ENCODE measurements around the gene UNC5C. TPM values are rescaled to one million over a fixed set of nuclear protein-coding genes. Genes with fewer than 3 reads are reported as not detected.

Gene UNC5C
- total RNA-seq, 1 experiment from 2014 or later = not detected

- intact Hi-C loops (cut with micrococcal nuclease) = no loop called here
- TF ChIP-seq, protein P1, sequence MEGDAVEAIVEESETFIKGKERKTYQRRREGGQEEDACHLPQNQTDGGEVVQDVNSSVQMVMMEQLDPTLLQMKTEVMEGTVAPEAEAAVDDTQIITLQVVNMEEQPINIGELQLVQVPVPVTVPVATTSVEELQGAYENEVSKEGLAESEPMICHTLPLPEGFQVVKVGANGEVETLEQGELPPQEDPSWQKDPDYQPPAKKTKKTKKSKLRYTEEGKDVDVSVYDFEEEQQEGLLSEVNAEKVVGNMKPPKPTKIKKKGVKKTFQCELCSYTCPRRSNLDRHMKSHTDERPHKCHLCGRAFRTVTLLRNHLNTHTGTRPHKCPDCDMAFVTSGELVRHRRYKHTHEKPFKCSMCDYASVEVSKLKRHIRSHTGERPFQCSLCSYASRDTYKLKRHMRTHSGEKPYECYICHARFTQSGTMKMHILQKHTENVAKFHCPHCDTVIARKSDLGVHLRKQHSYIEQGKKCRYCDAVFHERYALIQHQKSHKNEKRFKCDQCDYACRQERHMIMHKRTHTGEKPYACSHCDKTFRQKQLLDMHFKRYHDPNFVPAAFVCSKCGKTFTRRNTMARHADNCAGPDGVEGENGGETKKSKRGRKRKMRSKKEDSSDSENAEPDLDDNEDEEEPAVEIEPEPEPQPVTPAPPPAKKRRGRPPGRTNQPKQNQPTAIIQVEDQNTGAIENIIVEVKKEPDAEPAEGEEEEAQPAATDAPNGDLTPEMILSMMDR (IDR thresholded peaks at IDR 0.05; ENCODE audit: unreplicated experiment) = no peak
- no peaks in the 10 kb centered on the region for H3K9me3 Mint-ChIP-seq (ENCODE audit: unreplicated experiment)
- no peaks in the 10 kb centered on the region for H3K27me3 Mint-ChIP-seq (ENCODE audit: insufficient read depth, unreplicated experiment)
- no peak overlapping the region for H3K4me3 Mint-ChIP-seq (ENCODE audit: unreplicated experiment)
- no peak for DNase-seq (ENCODE audit: unreplicated experiment)
- ChIA-PET POLR2A (no interaction called here), CTCF (no interaction called here)
- no peaks in the 10 kb centered on the region for H3K36me3 Mint-ChIP-seq (ENCODE audit: insufficient read depth, unreplicated experiment)
- H3K4me1 Mint-ChIP-seq (ENCODE audit: insufficient read depth, unreplicated experiment) = no peaks in the 10 kb centered on the region
- BruUV-seq (replicated peaks) = no TSS peak
- H3K27ac Mint-ChIP-seq (ENCODE audit: low read depth, unreplicated experiment) = no peak overlapping the region
Observed at GRCh38 chr4:95398217-95398616, 150.6 kb downstream of the UNC5C start.

- TF ChIP-seq, protein P1 (IDR thresholded peaks at IDR 0.05; ENCODE audit: unreplicated experiment) = no peak
- POLR2A ChIA-PET = no interaction called here
- no peak overlapping the region for H3K27ac Mint-ChIP-seq (ENCODE audit: low read depth, unreplicated experiment)
Observed at GRCh38 chr4:95394752-95395306, 153.9 kb downstream of the UNC5C start.

DNA sequence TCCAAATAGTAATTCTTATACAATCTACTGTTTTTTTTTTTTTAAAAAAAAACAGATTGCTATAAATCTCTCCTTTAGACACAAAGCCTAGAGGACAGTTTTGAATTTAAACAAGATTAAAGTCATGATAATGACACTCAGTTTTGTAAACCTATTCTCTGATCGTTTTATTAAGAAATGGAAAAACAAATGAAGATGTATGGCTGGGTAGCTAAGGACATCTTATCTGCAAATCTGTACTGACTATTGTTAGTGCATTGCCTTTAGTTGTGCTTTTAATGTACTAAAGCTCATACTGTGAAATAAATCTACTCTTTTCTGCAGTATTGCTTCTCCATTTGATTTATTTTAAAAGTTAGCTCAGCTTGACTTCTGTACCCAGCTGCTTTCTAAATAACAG is 155.0 kb downstream of the UNC5C start:
- Mint-ChIP-seq H3K36me3 (ENCODE audit: insufficient read depth, unreplicated experiment) (no peaks in the 10 kb centered on the region), H3K4me3 (ENCODE audit: unreplicated experiment) (no peak overlapping the region)
- intact Hi-C loops (cut with micrococcal nuclease) = no loop called here

More at GRCh38 chr4:95394752-95395306, 153.9 kb downstream of the UNC5C start:
- DNase-seq (ENCODE audit: unreplicated experiment) = no peak
- no TSS peak for BruUV-seq (replicated peaks)
- intact Hi-C loops (cut with micrococcal nuclease) = no loop called here
- CTCF ChIA-PET = interaction anchor here (0.5 kb wide), 1 partner anchor 92 kb away, joined by 3 read pairs; no protein-coding TSS in a partner anchor
- H3K4me1 Mint-ChIP-seq (ENCODE audit: insufficient read depth, unreplicated experiment) = no peaks in the 10 kb centered on the region
- no peaks in the 10 kb centered on the region for H3K9me3 Mint-ChIP-seq (ENCODE audit: unreplicated experiment)
- H3K27me3 Mint-ChIP-seq (ENCODE audit: insufficient read depth, unreplicated experiment) = no peaks in the 10 kb centered on the region
- no peaks in the 10 kb centered on the region for H3K36me3 Mint-ChIP-seq (ENCODE audit: insufficient read depth, unreplicated experiment)
- no peak overlapping the region for H3K4me3 Mint-ChIP-seq (ENCODE audit: unreplicated experiment)

DNA sequence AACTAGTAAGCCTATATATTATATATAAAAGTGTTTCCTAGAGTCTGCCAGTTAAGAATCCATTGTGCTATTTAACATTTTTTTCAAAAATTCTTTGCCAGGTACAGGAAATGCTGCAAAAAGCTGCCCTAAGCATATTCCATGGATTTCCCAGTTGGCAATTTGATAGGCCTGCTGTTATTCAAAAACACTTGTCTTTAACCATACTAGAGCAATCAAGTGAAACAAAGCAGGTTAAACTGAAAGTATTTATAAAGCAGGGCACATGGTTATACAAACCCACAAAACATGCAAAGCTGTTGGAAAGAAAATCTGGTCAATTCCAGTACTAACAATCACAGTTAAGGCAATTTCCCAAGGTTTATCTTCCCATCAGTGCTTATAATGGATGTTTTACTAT is 159.9 kb downstream of the UNC5C start:
- ChIA-PET CTCF (no interaction called here), POLR2A (no interaction called here)
- TF ChIP-seq, protein P1 (IDR thresholded peaks at IDR 0.05; ENCODE audit: unreplicated experiment) = no peak
- intact Hi-C loops (cut with micrococcal nuclease) = no loop called here
- H3K4me3 Mint-ChIP-seq (ENCODE audit: unreplicated experiment) = no peak overlapping the region
- DNase-seq (ENCODE audit: unreplicated experiment) = no peak
- H3K36me3 Mint-ChIP-seq (ENCODE audit: insufficient read depth, unreplicated experiment) = no peaks in the 10 kb centered on the region
- H3K27me3 Mint-ChIP-seq (ENCODE audit: insufficient read depth, unreplicated experiment) = no peaks in the 10 kb centered on the region
- H3K9me3 Mint-ChIP-seq (ENCODE audit: unreplicated experiment) = no peaks in the 10 kb centered on the region
- H3K4me1 Mint-ChIP-seq (ENCODE audit: insufficient read depth, unreplicated experiment) = no peaks in the 10 kb centered on the region
- no peak overlapping the region for H3K27ac Mint-ChIP-seq (ENCODE audit: low read depth, unreplicated experiment)
- no TSS peak for BruUV-seq (replicated peaks)

More for the DNA sequence above, 155.0 kb downstream of the UNC5C start:
- TF ChIP-seq, protein P1 (IDR thresholded peaks at IDR 0.05; ENCODE audit: unreplicated experiment) = no peak
- DNase-seq (ENCODE audit: unreplicated experiment) = no peak
- ChIA-PET CTCF (interaction anchor here (0.6 kb wide), 1 partner anchor 767 kb away, joined by 5 read pairs; no protein-coding TSS in a partner anchor), POLR2A (interaction anchor here (0.5 kb wide), 1 partner anchor 9 kb away, joined by 3 read pairs; no protein-coding TSS in a partner anchor)
- Mint-ChIP-seq H3K27me3 (ENCODE audit: insufficient read depth, unreplicated experiment) (no peaks in the 10 kb centered on the region), H3K4me1 (ENCODE audit: insufficient read depth, unreplicated experiment) (no peaks in the 10 kb centered on the region), H3K9me3 (ENCODE audit: unreplicated experiment) (no peaks in the 10 kb centered on the region), H3K27ac (ENCODE audit: low read depth, unreplicated experiment) (no peak overlapping the region)
- no TSS peak for BruUV-seq (replicated peaks)
